Ascending aorta (tissue), 2 donors: Measurements from ENCODE around the gene FKBP7. TPM values are rescaled to one million over a fixed set of nuclear protein-coding genes. Genes with fewer than 3 reads are reported as not detected.

Experiments used
- DNase-seq, 2 donors: peaks; one replicate each; pipeline ENCODE4 v3.0.0-alpha.2; 2019; ENCODE audit warnings: low spot score in 2 of 2
- H3K27ac ChIP-seq, 2 donors: fragments of 200-600 bp; sonication (generic); one replicate each; pipeline ENCODE4 v1.5.1; 2016 to 2017; ENCODE audit warnings: mild to moderate bottlenecking in 1 of 2
- H3K27me3 ChIP-seq: fragments of 200-600 bp; sonication (generic); one replicate; pipeline ENCODE4 v1.5.1; 2017
- H3K36me3 ChIP-seq, 2 donors: fragments of 200-600 bp; sonication (generic); one replicate each; pipeline ENCODE4 v1.5.1; 2016
- H3K4me1 ChIP-seq, 2 donors: fragments of 200-600 bp; sonication (generic); one replicate each; pipeline ENCODE4 v1.5.1; 2016 to 2017; ENCODE audit warnings: mild to moderate bottlenecking in 1 of 2
- H3K4me3 ChIP-seq, 2 donors: fragments of 200-600 bp; sonication (generic); one replicate each; pipeline ENCODE4 v1.5.1; 2016 to 2017; ENCODE audit warnings: mild to moderate bottlenecking in 1 of 2
- H3K9me3 ChIP-seq, 2 donors: fragments of 200-600 bp; sonication (generic); one replicate each; pipeline ENCODE4 v1.5.1; 2016
- intact Hi-C: fragments of 100-400 bp; cut with DNase I; formaldehyde crosslinking; loops from one replicate; pipeline ENCODE4 v1.15.1; 2023
- total RNA-seq: library from RNA; depleted of rRNA; stranded (reverse); fragments of >200 nt; gene quantifications from one replicate; pipeline ENCODE4 v1.1.0, GENCODE V29; 2016
- TF ChIP-seq, protein P1 (sequence below), 3 experiments: fragments of 200-600 bp in 2 of 3; fragments of 450-650 bp in 1 of 3; sonication (generic) in 2 of 3; IDR thresholded peaks; one replicate each; pipeline ENCODE4 v1.5.1; 2016 to 2019; ENCODE audit warnings: antibody characterized with exemption in 3 of 3, mild to moderate bottlenecking in 1 of 3, moderate library complexity in 1 of 3

Gene FKBP7
- total RNA-seq, 1 donor from 2014 or later = 7.7 TPM

- TF ChIP-seq, protein P1, sequence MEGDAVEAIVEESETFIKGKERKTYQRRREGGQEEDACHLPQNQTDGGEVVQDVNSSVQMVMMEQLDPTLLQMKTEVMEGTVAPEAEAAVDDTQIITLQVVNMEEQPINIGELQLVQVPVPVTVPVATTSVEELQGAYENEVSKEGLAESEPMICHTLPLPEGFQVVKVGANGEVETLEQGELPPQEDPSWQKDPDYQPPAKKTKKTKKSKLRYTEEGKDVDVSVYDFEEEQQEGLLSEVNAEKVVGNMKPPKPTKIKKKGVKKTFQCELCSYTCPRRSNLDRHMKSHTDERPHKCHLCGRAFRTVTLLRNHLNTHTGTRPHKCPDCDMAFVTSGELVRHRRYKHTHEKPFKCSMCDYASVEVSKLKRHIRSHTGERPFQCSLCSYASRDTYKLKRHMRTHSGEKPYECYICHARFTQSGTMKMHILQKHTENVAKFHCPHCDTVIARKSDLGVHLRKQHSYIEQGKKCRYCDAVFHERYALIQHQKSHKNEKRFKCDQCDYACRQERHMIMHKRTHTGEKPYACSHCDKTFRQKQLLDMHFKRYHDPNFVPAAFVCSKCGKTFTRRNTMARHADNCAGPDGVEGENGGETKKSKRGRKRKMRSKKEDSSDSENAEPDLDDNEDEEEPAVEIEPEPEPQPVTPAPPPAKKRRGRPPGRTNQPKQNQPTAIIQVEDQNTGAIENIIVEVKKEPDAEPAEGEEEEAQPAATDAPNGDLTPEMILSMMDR (IDR thresholded peaks at IDR 0.05) = no peak
- no peaks in the 10 kb centered on the region for H3K4me1 ChIP-seq
- H3K36me3 ChIP-seq = peaks cover 33 to 67% of the 10 kb centered on the region in 2 donors
- no peak overlapping the region for H3K27ac ChIP-seq
- no peak for DNase-seq
- intact Hi-C loops = no loop called here
- no peaks in the 10 kb centered on the region for H3K27me3 ChIP-seq
- H3K9me3 ChIP-seq = no peaks in the 10 kb centered on the region
- H3K4me3 ChIP-seq = no peak overlapping the region
These were observed 24.4 kb upstream of the FKBP7 start for GRCh38 chr2:178502751-178503150.

- H3K36me3 ChIP-seq = peaks cover 47 to 96% of the 10 kb centered on the region in 2 donors
- H3K27me3 ChIP-seq = no peaks in the 10 kb centered on the region
- no peak for DNase-seq
- TF ChIP-seq, protein P1 (IDR thresholded peaks at IDR 0.05) = no peak
- H3K27ac ChIP-seq = no peak overlapping the region
- intact Hi-C loops = no loop called here
- no peaks in the 10 kb centered on the region for H3K9me3 ChIP-seq
- no peaks in the 10 kb centered on the region for H3K4me1 ChIP-seq
- H3K4me3 ChIP-seq = no peak overlapping the region
These were observed 21.2 kb upstream of the FKBP7 start for GRCh38 chr2:178499640-178500039.

- no peaks in the 10 kb centered on the region for H3K9me3 ChIP-seq
- intact Hi-C loops = no loop called here
- no peaks in the 10 kb centered on the region for H3K27me3 ChIP-seq
- no peak overlapping the region for H3K4me3 ChIP-seq
- peaks cover 52 to 97% of the 10 kb centered on the region in 2 donors for H3K36me3 ChIP-seq
- TF ChIP-seq, protein P1 (IDR thresholded peaks at IDR 0.05) = no peak
- no peaks in the 10 kb centered on the region for H3K4me1 ChIP-seq
- DNase-seq = no peak
- no peak overlapping the region for H3K27ac ChIP-seq
These were observed 19.7 kb upstream of the FKBP7 start for GRCh38 chr2:178498137-178498536.

DNA sequence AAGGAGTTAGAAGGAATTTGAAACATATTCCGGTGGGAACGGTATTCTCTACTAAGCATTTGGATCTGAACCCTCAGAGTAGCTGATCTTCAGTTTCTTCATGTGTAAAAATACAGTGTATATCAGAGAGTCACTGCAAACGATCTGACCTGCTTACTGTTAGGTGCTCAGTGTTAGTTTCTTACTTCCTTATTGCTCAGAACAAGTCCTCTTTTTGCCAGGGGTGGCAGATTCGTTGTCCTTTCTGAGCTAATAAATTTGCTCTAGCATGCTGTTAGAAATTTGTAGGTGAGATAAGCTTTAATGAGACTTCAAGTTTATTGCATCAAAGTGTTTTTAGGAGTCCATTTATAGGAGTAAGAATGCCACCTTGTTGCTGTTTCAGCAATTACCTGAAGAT, 17.6 kb upstream of the FKBP7 start:
- DNase-seq = no peak
- Histone ChIP-seq H3K27me3 (no peaks in the 10 kb centered on the region), H3K4me1 (no peaks in the 10 kb centered on the region), H3K36me3 (peaks cover 51 to 90% of the 10 kb centered on the region in 2 donors), H3K27ac (no peak overlapping the region), H3K9me3 (no peaks in the 10 kb centered on the region), H3K4me3 (no peak overlapping the region)
- intact Hi-C loops = no loop called here
- TF ChIP-seq, protein P1 (IDR thresholded peaks at IDR 0.05) = no peak

DNA sequence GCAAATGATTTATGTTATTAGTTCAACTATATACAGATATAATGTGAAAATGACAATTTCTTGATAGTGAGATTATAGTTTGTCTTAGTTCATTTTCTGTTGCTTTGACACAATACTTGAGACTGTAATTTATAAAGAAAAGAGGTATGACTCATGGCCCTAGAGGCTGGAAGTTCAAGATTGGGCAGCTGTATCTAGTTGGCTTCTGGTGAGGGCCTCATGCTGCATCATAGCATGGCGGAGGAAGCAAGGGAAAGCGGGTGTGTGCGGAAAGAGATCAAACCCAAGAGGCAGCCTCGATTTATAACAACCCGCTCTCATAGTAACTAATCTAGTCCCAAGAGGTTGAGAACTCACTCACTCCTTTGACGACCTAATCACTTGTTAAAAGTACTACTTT, 13.2 kb upstream of the FKBP7 start:
- no peaks in the 10 kb centered on the region for H3K9me3 ChIP-seq
- intact Hi-C loops = no loop called here
- H3K36me3 ChIP-seq = peaks cover 46 to 69% of the 10 kb centered on the region in 2 donors
- H3K27me3 ChIP-seq = no peaks in the 10 kb centered on the region
- no peak overlapping the region for H3K27ac ChIP-seq
- TF ChIP-seq, protein P1 (IDR thresholded peaks at IDR 0.05) = no peak
- H3K4me3 ChIP-seq = no peak overlapping the region
- no peak for DNase-seq
- no peaks in the 10 kb centered on the region for H3K4me1 ChIP-seq

- Histone ChIP-seq H3K4me1 (peaks cover 0 to 37% of the 10 kb centered on the region in 2 donors), H3K27me3 (no peaks in the 10 kb centered on the region), H3K4me3 (no peak overlapping the region), H3K36me3 (peaks cover 2 to 16% of the 10 kb centered on the region in 2 donors), H3K9me3 (no peaks in the 10 kb centered on the region), H3K27ac (no peak overlapping the region)
- intact Hi-C loops = no loop called here
- DNase-seq = no peak
- TF ChIP-seq, protein P1 (IDR thresholded peaks at IDR 0.05) = no peak
These were observed 7.0 kb upstream of the FKBP7 start for GRCh38 chr2:178485356-178485755.
